RWPE2 (cell line): Measurements from ENCODE around the gene NAT9.
A peak's percentile ranks its signal among the peaks of the same experiment; 100 is the strongest.

ENCODE experiments used
- ATAC-seq: fragments of 200-7000 bp; cut with Tn5 transposase; 3 replicates; pipeline ENCODE4 v1.9.1; 2021; ENCODE audit warnings: low read depth
- DNase-seq: peaks from one replicate; pipeline ENCODE4 v3.0.0-alpha.2; 2020; ENCODE audit warnings: low spot score
- H3K27ac ChIP-seq: fragments of 450-650 bp; 2 replicates; pipeline ENCODE4 v1.5.1; 2017; ENCODE audit warnings: mild to moderate bottlenecking; ENCODE audit not compliant: poor library complexity, severe bottlenecking
- H3K27me3 ChIP-seq: fragments of 250-450 bp; sonication (Bioruptor Pico); 2 replicates; pipeline ENCODE4 v1.5.1; 2021; ENCODE audit warnings: mild to moderate bottlenecking, moderate library complexity; ENCODE audit not compliant: insufficient read depth, poor library complexity, severe bottlenecking
- H3K36me3 ChIP-seq: fragments of 250-450 bp; sonication (Bioruptor Pico); 2 replicates; pipeline ENCODE4 v1.5.1; 2020; ENCODE audit warnings: low read depth, mild to moderate bottlenecking, moderate library complexity
- H3K4me1 ChIP-seq: fragments of 250-450 bp; sonication (Bioruptor Pico); 2 replicates; pipeline ENCODE4 v1.5.1; 2021; ENCODE audit warnings: mild to moderate bottlenecking, moderate library complexity; ENCODE audit not compliant: insufficient read depth, poor library complexity, severe bottlenecking
- H3K4me3 ChIP-seq: fragments of 250-450 bp; sonication (Bioruptor Pico); 2 replicates; pipeline ENCODE4 v1.5.1; 2021; ENCODE audit warnings: mild to moderate bottlenecking, moderate library complexity; ENCODE audit not compliant: severe bottlenecking
- H3K9me3 ChIP-seq: fragments of 250-450 bp; sonication (Bioruptor Pico); 2 replicates; pipeline ENCODE4 v1.5.1; 2021; ENCODE audit warnings: mild to moderate bottlenecking, moderate library complexity; ENCODE audit not compliant: severe bottlenecking
- TF ChIP-seq, protein P1 (sequence below): fragments of 450-650 bp; IDR thresholded peaks from one replicate; pipeline ENCODE4 v1.5.1; 2017; ENCODE audit warnings: mild to moderate bottlenecking, moderate library complexity; ENCODE audit not compliant: poor library complexity, severe bottlenecking

Gene NAT9

DNA sequence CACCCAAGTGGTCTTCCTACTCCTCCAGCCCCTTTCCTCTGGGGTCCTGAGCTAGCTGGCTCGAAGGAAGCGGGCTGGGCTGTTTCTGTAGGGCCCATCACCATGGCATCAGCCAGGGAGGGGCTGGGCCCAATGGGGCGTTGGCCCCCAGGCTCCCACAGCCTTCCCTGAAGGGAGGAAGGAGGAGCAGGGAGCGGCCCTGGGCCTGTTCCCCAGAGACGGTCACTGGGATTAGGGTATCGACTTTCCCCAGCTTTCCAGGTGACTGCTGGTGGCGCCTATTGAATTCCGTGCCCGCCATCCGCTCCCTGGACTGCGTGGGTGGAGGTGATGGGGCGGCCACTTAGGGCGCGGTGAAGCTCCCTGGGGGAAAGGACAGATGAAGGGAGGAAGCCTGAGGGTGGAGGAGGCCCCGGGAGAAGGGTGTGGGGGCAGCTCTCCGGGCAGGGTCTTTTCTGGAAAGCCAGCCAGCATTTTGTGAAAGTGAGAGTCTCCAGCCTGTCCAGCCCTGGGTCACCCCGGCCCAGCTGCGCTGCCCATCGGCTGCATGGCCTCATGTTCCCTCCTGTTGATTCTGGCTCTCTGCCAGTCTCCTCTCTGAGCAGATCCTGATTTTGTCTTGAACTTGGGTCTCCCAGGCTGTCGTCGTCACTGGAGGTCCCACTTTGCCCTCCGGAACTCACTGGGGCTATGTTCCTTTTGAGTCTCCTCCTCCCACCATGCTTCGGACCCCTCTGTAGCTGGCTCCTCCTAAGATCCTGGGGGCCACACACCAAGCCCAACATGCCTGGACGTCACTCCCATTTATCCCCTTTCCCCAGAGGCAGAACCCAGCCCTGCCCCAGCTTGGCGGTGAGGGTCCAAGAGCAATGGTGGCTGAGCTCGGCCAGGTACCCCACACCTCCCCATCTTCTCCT, 18.0 kb downstream of the NAT9 start:
- TF ChIP-seq, protein P1, sequence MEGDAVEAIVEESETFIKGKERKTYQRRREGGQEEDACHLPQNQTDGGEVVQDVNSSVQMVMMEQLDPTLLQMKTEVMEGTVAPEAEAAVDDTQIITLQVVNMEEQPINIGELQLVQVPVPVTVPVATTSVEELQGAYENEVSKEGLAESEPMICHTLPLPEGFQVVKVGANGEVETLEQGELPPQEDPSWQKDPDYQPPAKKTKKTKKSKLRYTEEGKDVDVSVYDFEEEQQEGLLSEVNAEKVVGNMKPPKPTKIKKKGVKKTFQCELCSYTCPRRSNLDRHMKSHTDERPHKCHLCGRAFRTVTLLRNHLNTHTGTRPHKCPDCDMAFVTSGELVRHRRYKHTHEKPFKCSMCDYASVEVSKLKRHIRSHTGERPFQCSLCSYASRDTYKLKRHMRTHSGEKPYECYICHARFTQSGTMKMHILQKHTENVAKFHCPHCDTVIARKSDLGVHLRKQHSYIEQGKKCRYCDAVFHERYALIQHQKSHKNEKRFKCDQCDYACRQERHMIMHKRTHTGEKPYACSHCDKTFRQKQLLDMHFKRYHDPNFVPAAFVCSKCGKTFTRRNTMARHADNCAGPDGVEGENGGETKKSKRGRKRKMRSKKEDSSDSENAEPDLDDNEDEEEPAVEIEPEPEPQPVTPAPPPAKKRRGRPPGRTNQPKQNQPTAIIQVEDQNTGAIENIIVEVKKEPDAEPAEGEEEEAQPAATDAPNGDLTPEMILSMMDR, result no peak
- peaks cover 42% of the 10 kb centered on the region for H3K4me1 ChIP-seq
- peak; percentile 24; the same call in 2 of the 3 replicates for ATAC-seq

GRCh38 chr17:74757502-74757901, 18.6 kb downstream of the NAT9 start:
- no peak for DNase-seq
- peaks cover 42% of the 10 kb centered on the region for H3K4me1 ChIP-seq
- TF ChIP-seq, protein P1, result no peak
- H3K27me3 ChIP-seq, result no peaks in the 10 kb centered on the region
- peak overlapping the region; percentile 76 for H3K27ac ChIP-seq
- 0 out of 3 replicates have a peak, but pooled peaks have one; percentile 11 for ATAC-seq
- no peak overlapping the region for H3K4me3 ChIP-seq
- H3K9me3 ChIP-seq, result no peaks in the 10 kb centered on the region
- H3K36me3 ChIP-seq, result peaks cover 5% of the 10 kb centered on the region

More for the DNA sequence above, 18.0 kb downstream of the NAT9 start:
- no peak for DNase-seq
- Histone ChIP-seq H3K9me3 (no peaks in the 10 kb centered on the region), H3K4me3 (no peak overlapping the region), H3K27me3 (no peaks in the 10 kb centered on the region), H3K27ac (peak overlapping the region; percentile 76), H3K36me3 (no peaks in the 10 kb centered on the region)

GRCh38 chr17:74756891-74757290, 19.3 kb downstream of the NAT9 start:
- Histone ChIP-seq H3K4me1 (peaks cover 42% of the 10 kb centered on the region), H3K27me3 (no peaks in the 10 kb centered on the region), H3K9me3 (no peaks in the 10 kb centered on the region), H3K4me3 (no peak overlapping the region), H3K36me3 (peaks cover 7% of the 10 kb centered on the region), H3K27ac (peak overlapping the region; percentile 76)
- no peak for ATAC-seq
- no peak for DNase-seq
- TF ChIP-seq, protein P1, result no peak

DNA sequence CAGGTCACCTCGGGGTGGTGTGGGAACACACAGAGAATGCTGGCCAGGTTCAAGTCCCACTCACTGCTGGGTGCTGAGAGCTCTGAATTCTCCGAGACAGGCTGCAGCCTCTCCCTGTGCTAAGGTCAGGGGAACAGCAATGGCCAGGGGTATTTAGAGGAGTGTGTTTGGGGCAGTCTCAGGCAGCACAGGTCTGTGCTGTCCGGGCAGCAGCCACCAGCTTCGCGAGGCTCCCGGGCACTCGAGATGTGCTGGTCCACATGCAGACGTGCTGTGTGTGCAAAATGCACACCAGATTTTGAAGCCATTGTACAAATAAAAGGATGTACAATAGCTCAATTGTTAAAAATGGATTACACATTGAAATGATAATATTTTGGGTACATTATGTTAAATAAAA, 20.6 kb downstream of the NAT9 start:
- H3K27me3 ChIP-seq, result no peaks in the 10 kb centered on the region
- no peak overlapping the region for H3K27ac ChIP-seq
- H3K36me3 ChIP-seq, result peaks cover 10% of the 10 kb centered on the region
- no peak overlapping the region for H3K4me3 ChIP-seq
- DNase-seq (no peak), ATAC-seq (no peak)
- H3K9me3 ChIP-seq, result no peaks in the 10 kb centered on the region
- peaks cover 36% of the 10 kb centered on the region for H3K4me1 ChIP-seq
- TF ChIP-seq, protein P1, result no peak

GRCh38 chr17:74754832-74755231, 21.3 kb downstream of the NAT9 start:
- no peaks in the 10 kb centered on the region for H3K9me3 ChIP-seq
- DNase-seq, result no peak
- H3K27ac ChIP-seq, result no peak overlapping the region
- H3K4me1 ChIP-seq, result peaks cover 31% of the 10 kb centered on the region
- peaks cover 10% of the 10 kb centered on the region for H3K36me3 ChIP-seq
- no peak overlapping the region for H3K4me3 ChIP-seq
- no peaks in the 10 kb centered on the region for H3K27me3 ChIP-seq
- TF ChIP-seq, protein P1, result no peak
- ATAC-seq, result no peak
